Measurements from ENCODE around the gene CEP89.

DNA sequence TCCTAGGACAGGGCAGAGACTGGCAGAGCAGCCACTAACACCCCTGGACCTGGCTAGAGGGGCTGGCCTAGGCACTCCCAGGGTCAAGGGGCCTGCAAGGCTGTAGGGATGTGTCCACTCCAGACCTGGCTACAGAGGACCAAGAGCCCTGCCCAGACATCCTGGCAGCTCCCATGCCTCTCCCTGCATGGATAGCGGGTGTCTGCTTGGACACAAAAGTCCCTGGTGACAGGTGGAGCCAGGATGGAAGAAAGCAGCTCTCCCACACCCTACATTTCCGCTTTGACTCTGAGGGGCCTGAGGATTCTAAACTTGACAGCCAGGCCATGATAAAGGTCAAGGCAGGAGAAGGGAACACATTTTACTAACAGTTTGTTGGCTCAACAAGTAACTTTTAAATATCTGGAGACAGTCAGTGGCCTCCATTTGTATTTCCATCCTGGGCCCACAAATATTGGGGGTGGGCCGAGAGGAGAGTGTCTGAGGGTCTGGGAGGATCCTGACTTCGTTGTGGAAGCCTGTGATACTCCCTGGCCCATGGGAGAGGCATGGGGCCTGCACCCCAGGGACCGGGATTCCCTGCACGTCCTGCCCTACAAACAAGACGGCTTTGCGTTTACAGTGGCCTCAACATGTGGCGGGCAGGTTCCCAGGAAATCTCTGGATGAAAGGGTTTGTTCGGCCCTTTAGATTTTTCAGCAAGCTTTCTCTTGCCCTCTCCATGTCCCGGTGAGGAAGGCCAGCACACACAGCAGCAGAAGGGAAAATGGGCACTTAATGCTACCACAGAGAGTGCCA, 82.4 kb downstream of the CEP89 start:
- no peak for TF ChIP-seq POLR2A (IDR thresholded peaks at IDR 0.05)
- no peak for TF ChIP-seq POLR2AphosphoS5 (IDR thresholded peaks at IDR 0.05)
